Dendritic cell treated with granulocyte-macrophage colony-stimulating factor and Interleukin-4, amounts not matched to agents 40 ng/mL and 50 ng/mL, for 4 days (primary cell): ENCODE data around the gene CLN3.
"Not testable (repeated sequence)": the region's sequence is repeated elsewhere in the genome, so short reads cannot be mapped to it uniquely, and the experiment has no call there.

Source experiments
- H3K27ac Mint-ChIP-seq: one replicate; pipeline ENCODE4 v1.8.0; 2022; ENCODE audit warnings: mild to moderate bottlenecking, mixed read lengths
- H3K27me3 Mint-ChIP-seq: one replicate; pipeline ENCODE4 v1.8.0; 2022; ENCODE audit warnings: mild to moderate bottlenecking, mixed read lengths
- H3K36me3 Mint-ChIP-seq: one replicate; pipeline ENCODE4 v1.8.0; 2022; ENCODE audit warnings: low read depth, mixed read lengths
- H3K4me1 Mint-ChIP-seq: one replicate; pipeline ENCODE4 v1.8.0; 2022; ENCODE audit warnings: low read depth, mixed read lengths
- H3K4me3 Mint-ChIP-seq: one replicate; pipeline ENCODE4 v1.8.0; 2022; ENCODE audit warnings: mild to moderate bottlenecking, moderate library complexity, mixed read lengths
- H3K9me3 Mint-ChIP-seq: one replicate; pipeline ENCODE4 v1.8.0; 2022; ENCODE audit warnings: mixed read lengths
- intact Hi-C: fragments of 100-400 bp; cut with micrococcal nuclease; formaldehyde crosslinking; loops from one replicate; pipeline ENCODE4 v1.15.0; 2022

CLN3 gene

DNA sequence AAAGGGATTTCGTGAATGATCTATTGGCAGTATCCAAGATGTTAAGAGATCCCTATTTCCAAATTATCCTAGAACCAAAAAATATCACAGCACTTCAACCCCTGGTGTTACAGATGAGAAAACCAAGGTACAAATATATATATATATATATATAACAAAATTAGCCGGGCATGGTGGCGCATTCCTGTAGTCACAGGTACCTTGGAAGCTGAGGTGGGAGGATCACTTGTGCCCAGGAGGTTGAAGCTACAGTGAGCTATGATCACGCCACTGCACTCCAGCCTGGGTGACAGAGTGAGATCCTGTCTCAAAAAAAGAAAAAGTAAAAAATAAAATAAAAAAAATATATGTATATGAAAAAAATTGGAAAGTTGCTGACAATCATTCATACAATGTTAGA, 637 bp upstream of the CLN3 start:
- H3K4me1 Mint-ChIP-seq: peaks cover 65% of the 10 kb centered on the region
- peak overlapping the region; percentile 86 for H3K4me3 Mint-ChIP-seq
- no peaks in the 10 kb centered on the region for H3K27me3 Mint-ChIP-seq
- peaks cover 70% of the 10 kb centered on the region for H3K36me3 Mint-ChIP-seq
- H3K9me3 Mint-ChIP-seq: no peaks in the 10 kb centered on the region
- peak overlapping the region; percentile 96 for H3K27ac Mint-ChIP-seq
- intact Hi-C loops: loop anchor here (5.0 kb wide), 2 partner anchors 60 to 215 kb away; partner anchors contain the start of gene SGF29

DNA sequence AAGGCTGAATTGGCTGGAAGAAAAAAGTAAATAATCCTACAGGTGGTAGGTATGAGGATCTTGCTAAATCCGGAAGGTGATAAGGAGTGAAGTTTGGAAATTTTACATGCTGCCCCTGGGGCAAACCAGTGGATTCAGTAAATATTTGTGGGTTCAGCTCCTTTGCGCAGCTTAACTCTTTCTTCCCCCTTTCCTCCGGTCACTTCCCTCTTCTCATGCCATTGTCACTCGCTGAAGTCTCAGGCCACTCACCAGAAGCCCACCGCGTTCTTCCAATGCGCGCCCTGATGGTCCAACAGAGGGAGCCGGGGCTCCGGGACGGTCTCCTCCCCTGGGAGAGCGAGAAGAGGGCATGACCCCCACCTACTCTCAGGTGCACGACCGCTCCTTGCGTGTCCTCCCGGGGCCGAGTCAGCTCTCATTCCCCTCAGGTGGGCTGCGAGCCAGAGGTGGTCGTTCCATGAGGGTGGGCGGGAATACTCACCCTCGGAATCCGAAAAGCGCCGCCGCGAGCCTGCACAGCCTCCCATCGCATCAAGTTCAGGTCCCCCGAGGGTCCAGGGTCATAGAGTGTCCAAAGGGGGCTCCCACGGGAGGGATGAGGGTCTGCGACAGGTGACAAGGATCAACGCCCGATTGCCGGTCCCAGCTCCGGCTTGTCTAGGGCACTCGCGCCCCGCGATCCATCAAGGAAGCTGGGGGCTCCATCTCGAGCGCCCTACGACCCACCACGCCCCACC, 474 bp downstream of the CLN3 start:
- intact Hi-C loops: loop anchor here (5.0 kb wide), 2 partner anchors 61 to 214 kb away; partner anchors contain the start of gene SGF29
- H3K4me1 Mint-ChIP-seq: peaks cover 59% of the 10 kb centered on the region
- H3K9me3 Mint-ChIP-seq: no peaks in the 10 kb centered on the region
- H3K27ac Mint-ChIP-seq: peak overlapping the region; percentile 96
- peaks cover 70% of the 10 kb centered on the region for H3K36me3 Mint-ChIP-seq
- no peaks in the 10 kb centered on the region for H3K27me3 Mint-ChIP-seq
- H3K4me3 Mint-ChIP-seq: peak overlapping the region; percentile 86

DNA sequence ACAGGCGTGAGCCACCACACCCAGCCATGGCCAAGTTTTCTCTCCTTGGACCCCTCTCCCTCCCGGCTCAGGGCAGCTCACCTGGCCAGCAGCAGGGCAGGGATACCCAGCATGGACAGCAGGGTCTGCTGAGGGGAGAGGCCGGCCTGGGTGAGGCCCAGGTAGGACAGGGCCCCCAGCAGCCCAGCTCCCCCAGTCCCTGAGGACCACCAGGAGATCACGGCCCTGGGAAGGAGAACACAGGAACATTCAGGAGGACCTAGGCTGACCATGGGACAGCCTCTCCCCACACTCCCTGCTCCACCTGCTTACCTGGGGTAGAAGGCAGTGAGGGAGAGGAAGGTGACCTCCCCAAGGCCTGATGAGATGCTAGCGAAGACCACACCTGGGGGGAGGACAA, 5.6 kb downstream of the CLN3 start:
- no peak overlapping the region for H3K4me3 Mint-ChIP-seq
- H3K9me3 Mint-ChIP-seq: no peaks in the 10 kb centered on the region
- H3K4me1 Mint-ChIP-seq: peaks cover 21% of the 10 kb centered on the region
- H3K27ac Mint-ChIP-seq: no peak overlapping the region
- intact Hi-C loops: no loop called here
- H3K36me3 Mint-ChIP-seq: peaks cover 89% of the 10 kb centered on the region
- no peaks in the 10 kb centered on the region for H3K27me3 Mint-ChIP-seq

DNA sequence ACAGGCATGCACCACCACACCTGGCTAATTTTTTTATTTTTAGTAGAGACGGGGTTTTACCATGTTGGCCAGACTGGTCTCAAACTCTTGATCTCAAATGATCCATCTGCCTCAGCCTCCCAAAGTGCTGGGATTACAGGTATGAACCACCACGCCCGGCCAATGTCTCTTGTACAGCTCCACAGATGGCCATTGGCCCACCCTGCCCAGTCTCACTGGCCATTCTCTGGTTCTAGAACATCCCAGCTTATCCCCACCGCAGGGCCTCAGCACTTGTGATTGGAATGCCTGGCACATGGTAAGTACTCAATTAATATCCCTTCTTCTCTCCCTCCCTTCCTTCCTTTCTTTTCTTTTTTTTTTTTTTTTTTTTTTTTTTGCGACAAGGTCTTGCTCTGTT, 8.5 kb downstream of the CLN3 start:
- H3K27me3 Mint-ChIP-seq, H3K27ac Mint-ChIP-seq, intact Hi-C loops, H3K4me1 Mint-ChIP-seq, H3K4me3 Mint-ChIP-seq, H3K9me3 Mint-ChIP-seq: not testable (repeated sequence)
- H3K36me3 Mint-ChIP-seq: peaks cover 95% of the 10 kb centered on the region

DNA sequence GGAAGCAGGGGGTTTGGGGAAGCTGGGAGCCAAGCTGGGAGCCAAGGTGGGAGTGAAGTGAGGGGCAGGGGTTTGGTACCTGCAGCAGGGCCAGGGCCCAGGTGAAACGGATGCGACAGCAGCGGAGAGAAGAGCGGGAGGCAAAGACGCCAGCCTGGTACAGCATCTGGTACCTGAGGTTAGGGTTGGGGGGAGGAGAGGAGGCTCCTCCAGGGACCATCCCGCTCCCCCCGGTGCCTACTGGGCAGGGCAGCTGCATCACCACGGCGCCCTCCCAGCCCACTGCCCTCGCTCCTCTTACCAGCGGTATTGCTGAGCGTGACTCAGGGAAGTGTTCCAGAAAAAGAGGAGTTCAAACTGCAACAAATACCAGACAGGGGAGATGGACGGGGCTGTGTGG, 9.8 kb downstream of the CLN3 start:
- intact Hi-C loops: no loop called here
- H3K27me3 Mint-ChIP-seq: no peaks in the 10 kb centered on the region

DNA sequence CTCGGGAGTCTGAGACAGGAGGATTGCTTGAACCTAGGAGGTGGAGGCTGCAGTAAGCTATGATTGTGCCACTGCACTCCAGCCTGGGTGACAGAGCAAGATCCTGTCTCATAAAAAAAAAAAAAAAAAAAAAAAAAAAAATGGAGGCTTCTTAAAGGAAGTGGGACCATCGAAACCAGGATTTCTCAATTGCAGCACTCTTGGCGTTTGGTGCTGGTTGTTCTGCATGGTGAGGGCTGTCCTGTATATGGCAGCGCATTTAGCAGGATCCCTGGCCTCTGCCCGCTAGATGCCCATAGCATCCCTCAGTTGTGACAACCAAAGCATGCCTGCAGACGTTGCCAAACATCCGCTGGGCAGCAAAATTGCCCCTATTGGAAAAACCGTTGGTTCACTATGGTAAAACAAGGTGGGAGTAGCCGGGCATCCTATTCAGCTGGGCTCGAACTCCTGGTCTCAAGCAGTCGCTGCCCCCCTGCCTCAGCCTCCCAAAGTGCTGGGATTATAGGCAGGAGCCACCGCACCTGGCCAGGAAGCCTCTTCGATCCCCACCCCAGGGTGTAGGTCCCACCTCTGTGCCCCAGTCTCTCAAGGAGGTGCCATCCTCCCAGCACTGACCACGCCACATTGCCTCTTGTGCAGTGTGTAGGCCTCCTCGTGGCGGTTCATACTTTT, 13.2 kb downstream of the CLN3 start:
- Mint-ChIP-seq H3K36me3 (peaks cover 100% of the 10 kb centered on the region), H3K9me3 (no peaks in the 10 kb centered on the region), H3K4me3 (no peak overlapping the region), H3K27me3 (no peaks in the 10 kb centered on the region), H3K27ac (no peak overlapping the region), H3K4me1 (peaks cover 4% of the 10 kb centered on the region)
- intact Hi-C loops: no loop called here

More for the DNA sequence above, 9.8 kb downstream of the CLN3 start:
- H3K27ac Mint-ChIP-seq: no peak overlapping the region
- peaks cover 5% of the 10 kb centered on the region for H3K4me1 Mint-ChIP-seq
- no peaks in the 10 kb centered on the region for H3K9me3 Mint-ChIP-seq
- H3K36me3 Mint-ChIP-seq: peaks cover 95% of the 10 kb centered on the region
- no peak overlapping the region for H3K4me3 Mint-ChIP-seq

- Mint-ChIP-seq H3K9me3 (no peaks in the 10 kb centered on the region), H3K4me1 (peaks cover 4% of the 10 kb centered on the region), H3K36me3 (peaks cover 96% of the 10 kb centered on the region), H3K27me3 (no peaks in the 10 kb centered on the region), H3K4me3 (no peak overlapping the region), H3K27ac (no peak overlapping the region)
- intact Hi-C loops: no loop called here
Observed at GRCh38 chr16:28477311-28477920, 14.5 kb downstream of the CLN3 start.

- no peaks in the 10 kb centered on the region for H3K9me3 Mint-ChIP-seq
- peaks cover 82% of the 10 kb centered on the region for H3K36me3 Mint-ChIP-seq
- no peak overlapping the region for H3K4me3 Mint-ChIP-seq
- peaks cover 4% of the 10 kb centered on the region for H3K4me1 Mint-ChIP-seq
- no peak overlapping the region for H3K27ac Mint-ChIP-seq
- intact Hi-C loops: no loop called here
- H3K27me3 Mint-ChIP-seq: no peaks in the 10 kb centered on the region
Observed at GRCh38 chr16:28475221-28475620, 16.7 kb downstream of the CLN3 start.

DNA sequence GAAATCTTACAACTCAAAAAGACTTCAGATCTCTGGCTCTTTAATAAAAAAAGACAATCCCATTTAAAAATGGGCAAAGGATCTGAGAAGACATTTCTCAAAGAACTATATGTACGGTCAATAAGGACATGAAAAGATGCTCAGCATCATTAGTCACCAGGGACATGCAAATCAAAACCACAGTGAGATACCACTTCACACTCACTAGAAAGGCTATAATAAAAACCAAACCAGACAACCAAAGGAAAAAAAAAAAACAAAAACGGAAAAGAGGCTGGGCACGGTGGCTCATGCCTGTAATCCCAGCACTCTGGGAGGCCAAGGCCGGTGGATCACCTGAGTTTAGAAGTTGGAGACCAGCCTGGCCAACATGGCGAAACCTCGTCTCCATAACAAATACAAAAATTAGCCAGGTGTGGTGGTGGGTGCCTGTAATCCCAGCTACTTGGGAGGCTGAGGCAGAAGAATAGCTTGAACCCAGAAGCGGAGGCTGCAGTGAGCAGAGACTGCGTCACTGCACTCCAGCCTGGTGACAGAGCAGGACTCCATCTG, 18.1 kb downstream of the CLN3 start:
- Mint-ChIP-seq H3K27me3 (no peaks in the 10 kb centered on the region), H3K36me3 (peaks cover 68% of the 10 kb centered on the region), H3K4me1 (peaks cover 3% of the 10 kb centered on the region), H3K9me3 (no peaks in the 10 kb centered on the region), H3K4me3 (no peak overlapping the region), H3K27ac (no peak overlapping the region)
- intact Hi-C loops: no loop called here

DNA sequence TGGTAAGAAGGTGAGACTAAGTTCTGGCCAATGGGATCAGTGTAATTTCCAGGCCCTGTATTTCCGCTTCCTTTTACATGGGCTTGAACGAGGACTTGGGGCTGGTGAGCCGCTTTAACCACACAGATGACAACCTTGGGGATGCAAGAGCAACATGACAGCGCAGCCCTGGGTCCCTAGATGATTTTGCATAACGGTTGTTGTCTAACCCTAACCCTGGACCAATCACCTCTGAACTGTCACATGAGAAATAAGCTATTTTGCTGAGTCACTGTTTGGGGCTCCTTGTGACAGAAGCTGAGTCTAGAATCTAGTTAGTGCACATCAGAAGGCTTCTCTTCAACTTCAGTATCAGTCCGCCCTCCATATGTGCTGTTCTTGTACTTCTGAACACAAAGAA, 44.8 kb downstream of the CLN3 start:
- intact Hi-C loops, H3K4me1 Mint-ChIP-seq, H3K36me3 Mint-ChIP-seq, H3K27ac Mint-ChIP-seq, H3K9me3 Mint-ChIP-seq, H3K27me3 Mint-ChIP-seq, H3K4me3 Mint-ChIP-seq: not testable (repeated sequence)

DNA sequence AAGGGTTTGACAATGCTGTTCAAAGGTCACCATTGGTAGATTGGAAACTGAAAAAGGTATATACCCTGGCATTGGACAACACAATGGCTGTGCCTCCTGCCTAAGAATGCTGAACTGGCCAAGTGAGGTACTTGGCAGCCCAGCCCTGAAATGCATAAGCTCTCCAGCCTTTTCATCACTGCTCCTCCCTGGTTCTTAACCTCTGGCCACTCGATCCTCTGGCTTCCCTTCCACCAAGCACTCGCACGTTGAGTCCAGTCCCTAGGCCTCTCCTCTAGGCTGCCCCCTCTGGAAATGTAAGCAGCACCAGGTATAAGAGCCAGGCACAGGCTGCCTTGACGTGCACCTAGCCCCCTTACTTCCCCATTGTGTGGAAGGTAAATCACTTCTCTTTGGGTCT, 45.5 kb downstream of the CLN3 start:
- H3K9me3 Mint-ChIP-seq, H3K27ac Mint-ChIP-seq, H3K4me1 Mint-ChIP-seq, H3K27me3 Mint-ChIP-seq, intact Hi-C loops, H3K36me3 Mint-ChIP-seq, H3K4me3 Mint-ChIP-seq: not testable (repeated sequence)

DNA sequence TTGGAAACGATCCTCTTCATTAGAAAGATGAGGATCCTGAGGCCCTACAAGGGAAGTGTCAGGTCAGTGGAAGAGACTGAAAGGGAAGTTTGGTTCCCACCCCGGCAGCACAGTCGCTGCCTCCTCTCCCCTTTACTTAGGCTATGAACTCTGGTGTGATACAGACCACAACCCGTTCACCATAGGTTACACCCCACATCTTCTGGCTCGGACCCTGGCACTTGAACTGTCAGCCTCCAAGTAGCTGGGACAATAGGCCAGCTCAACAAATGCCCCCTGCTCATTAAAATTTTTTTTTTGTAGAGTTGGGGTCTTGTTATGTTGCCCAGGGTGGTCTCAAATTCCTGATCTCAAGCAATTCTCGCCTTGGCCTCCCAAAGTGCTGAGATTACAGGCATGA, 47.9 kb downstream of the CLN3 start:
- H3K27me3 Mint-ChIP-seq, H3K4me1 Mint-ChIP-seq, intact Hi-C loops, H3K27ac Mint-ChIP-seq, H3K4me3 Mint-ChIP-seq, H3K9me3 Mint-ChIP-seq, H3K36me3 Mint-ChIP-seq: not testable (repeated sequence)

GRCh38 chr16:28438899-28439298, 53.0 kb downstream of the CLN3 start:
- H3K4me1 Mint-ChIP-seq, intact Hi-C loops, H3K36me3 Mint-ChIP-seq, H3K9me3 Mint-ChIP-seq, H3K27me3 Mint-ChIP-seq, H3K27ac Mint-ChIP-seq, H3K4me3 Mint-ChIP-seq: not testable (repeated sequence)

GRCh38 chr16:28435340-28435739, 56.5 kb downstream of the CLN3 start:
- H3K27ac Mint-ChIP-seq, H3K9me3 Mint-ChIP-seq, intact Hi-C loops, H3K4me1 Mint-ChIP-seq, H3K27me3 Mint-ChIP-seq, H3K36me3 Mint-ChIP-seq, H3K4me3 Mint-ChIP-seq: not testable (repeated sequence)
